HG03095 (cell line): Measurements from ENCODE around the gene PIP5K1B.
"Not testable (repeated sequence)": the region's sequence is repeated elsewhere in the genome, so short reads cannot be mapped to it uniquely, and the experiment has no call there.

Experiments
- ATAC-seq: cut with Tn5 transposase; IDR thresholded peaks from one replicate; pipeline ENCODE4 v1.9.1; 2021; ENCODE audit warnings: moderate library complexity; ENCODE audit not compliant: unreplicated experiment

Gene PIP5K1B

GRCh38 chr9:69049094-69049493, 344.1 kb downstream of the PIP5K1B start:
- ATAC-seq, result no peak

- not testable (repeated sequence) for ATAC-seq
Measured at GRCh38 chr9:69050936-69051335, 345.9 kb downstream of the PIP5K1B start.

DNA sequence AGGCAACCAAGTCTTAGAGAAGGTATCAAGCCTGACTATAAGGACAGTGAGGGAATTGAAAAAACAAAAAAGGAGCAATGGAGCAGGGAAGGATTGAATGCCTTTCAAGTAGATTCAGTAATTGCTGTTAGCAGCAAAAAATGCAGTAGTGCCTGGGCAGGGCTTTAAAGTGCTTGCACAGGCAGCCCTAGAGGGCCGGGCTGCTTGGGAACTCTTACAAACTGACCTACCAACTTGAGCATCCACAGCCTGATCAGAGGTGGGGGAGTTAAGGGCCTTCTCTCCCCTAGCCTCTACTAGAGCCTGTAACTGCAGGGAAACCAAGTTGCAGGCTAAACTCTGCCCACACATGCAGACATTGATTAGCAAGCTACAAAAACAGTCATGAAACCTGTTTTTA, 349.9 kb downstream of the PIP5K1B start:
- no peak for ATAC-seq

DNA sequence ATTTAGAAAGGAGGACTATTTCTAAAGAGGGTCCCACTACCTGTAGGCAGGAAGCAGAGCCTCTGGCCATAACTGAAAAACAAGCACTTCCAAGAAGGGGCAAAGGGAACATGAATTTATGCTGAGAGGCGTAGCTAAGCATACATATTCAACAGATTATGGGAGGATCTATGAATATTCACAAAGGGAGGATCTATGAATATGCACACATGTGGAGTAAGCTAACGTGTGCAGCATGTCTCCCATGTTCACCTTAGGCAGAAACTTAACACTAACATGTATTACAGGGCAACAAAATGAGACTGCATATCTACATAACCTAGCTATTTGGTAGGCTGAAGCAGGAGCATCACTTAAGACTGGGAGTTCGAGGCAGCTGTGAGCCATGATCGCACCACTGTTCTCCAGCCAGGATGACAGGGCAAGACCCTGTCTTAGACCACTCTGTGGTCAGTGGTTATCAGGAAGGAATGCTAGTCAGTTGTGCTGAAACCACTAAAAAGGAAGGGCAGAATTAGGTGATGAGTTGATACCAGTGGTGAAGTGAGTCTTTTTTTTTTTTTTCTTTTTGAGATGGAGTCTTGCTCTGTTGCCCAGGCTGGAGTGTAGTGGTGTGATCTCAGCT, 351.3 kb downstream of the PIP5K1B start:
- no peak for ATAC-seq

DNA sequence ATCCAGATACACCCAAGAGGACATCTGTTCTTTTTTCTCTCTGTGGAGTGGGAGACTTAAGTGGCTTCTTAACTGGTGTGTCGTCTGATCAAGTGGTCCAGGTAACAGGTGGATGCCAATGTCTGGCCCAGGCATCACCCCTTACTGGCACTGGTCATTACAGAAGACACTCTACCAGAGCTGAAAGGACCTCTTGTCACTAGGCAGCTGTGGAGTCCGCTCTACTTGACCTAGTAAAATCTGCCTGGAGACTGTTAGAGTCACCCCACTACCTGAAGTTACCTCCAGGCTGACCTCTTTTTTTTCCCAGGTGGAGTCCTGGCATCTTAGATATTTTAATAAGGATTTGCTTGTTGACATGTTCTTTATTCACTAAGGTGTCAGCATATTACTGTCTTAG, 353.1 kb downstream of the PIP5K1B start:
- no peak for ATAC-seq
